ENCODE data around the gene DYRK2. TPM values are rescaled to one million over a fixed set of nuclear protein-coding genes. Genes with fewer than 3 reads are reported as not detected.
A peak's percentile ranks its signal among the peaks of the same experiment; 100 is the strongest.
"Not testable (repeated sequence)": the region's sequence is repeated elsewhere in the genome, so short reads cannot be mapped to it uniquely, and the experiment has no call there.

DYRK2 gene
- polyA plus RNA-seq, 1 donor, result 59.5 TPM

GRCh38 chr12:67669934-67670631 is 21.5 kb downstream of the DYRK2 start:
- no peak for DNase-seq (ENCODE audit: low read depth)

GRCh38 chr12:67671419-67671818 is 22.9 kb downstream of the DYRK2 start:
- no peak for DNase-seq (ENCODE audit: low read depth)

- no peak for DNase-seq (ENCODE audit: low read depth)
Measured at GRCh38 chr12:67671892-67672291, 23.3 kb downstream of the DYRK2 start.

GRCh38 chr12:67672507-67672906 is 24.0 kb downstream of the DYRK2 start:
- DNase-seq (ENCODE audit: low read depth), result not testable (repeated sequence)

DNA sequence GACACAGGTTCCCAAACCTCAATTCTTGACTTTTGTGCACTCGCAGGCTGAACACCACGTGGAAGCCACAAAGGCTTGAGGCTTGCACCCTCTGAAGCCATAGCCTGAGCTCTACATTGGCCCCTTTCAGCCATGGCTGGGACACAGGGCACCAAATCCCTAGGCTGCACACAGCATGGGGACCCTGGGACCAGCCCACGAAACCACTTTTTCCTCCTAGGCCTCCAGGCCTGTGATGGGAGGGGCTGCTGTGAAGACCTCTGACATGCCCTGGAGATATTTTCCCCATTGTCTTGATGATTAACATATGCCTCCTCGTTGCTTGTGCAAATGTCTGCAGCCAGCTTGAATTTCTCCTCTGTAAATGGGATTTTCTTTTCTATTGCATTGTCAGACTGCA is 25.0 kb downstream of the DYRK2 start:
- DNase-seq (ENCODE audit: low read depth), result not testable (repeated sequence)

GRCh38 chr12:67674417-67674816 is 25.9 kb downstream of the DYRK2 start:
- no peak for DNase-seq (ENCODE audit: low read depth)

GRCh38 chr12:67676624-67677023 is 28.1 kb downstream of the DYRK2 start:
- no peak for DNase-seq (ENCODE audit: low read depth)

GRCh38 chr12:67677166-67677565 is 28.6 kb downstream of the DYRK2 start:
- no peak for DNase-seq (ENCODE audit: low read depth)

DNA sequence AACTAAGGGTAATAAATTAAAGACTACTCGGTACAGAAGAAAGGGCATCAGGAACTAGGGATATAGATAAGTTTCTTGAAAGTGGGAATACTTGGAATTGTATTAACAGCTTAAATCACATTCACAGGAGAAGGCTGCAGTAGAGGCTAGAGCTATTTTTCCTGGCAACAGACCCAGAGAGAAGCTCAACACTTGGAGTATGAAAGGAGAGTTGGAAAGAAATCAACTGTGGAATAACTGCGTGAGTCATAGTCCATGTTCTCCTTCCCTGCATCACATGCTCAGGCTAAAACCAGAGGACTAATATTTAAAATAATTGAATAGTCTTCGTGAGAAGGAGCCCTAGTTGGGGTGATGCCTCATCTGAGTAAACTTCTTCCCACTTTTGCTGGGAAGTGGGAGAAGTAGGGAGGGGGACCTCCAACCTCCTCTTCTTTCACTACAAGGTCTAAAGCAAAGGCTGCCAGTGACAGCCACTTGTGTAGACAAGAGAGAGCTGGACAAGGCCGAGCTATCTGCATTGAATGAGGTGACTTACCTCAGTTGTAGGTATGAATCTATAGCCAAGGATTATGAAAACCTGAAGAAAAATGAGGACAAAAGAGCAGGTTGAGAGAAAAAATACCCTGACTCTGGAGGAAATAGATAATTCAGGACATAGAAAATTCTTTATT is 32.7 kb downstream of the DYRK2 start:
- peak; percentile 84 for DNase-seq (ENCODE audit: low read depth)

GRCh38 chr12:67681941-67682620 is 33.5 kb downstream of the DYRK2 start:
- no peak for DNase-seq (ENCODE audit: low read depth)

- no peak for DNase-seq (ENCODE audit: low read depth)
Measured at GRCh38 chr12:67689385-67689784, 40.8 kb downstream of the DYRK2 start.

GRCh38 chr12:67690656-67691055 is 42.1 kb downstream of the DYRK2 start:
- no peak for DNase-seq (ENCODE audit: low read depth)

- DNase-seq (ENCODE audit: low read depth), result no peak
Measured at GRCh38 chr12:67691220-67691619, 42.7 kb downstream of the DYRK2 start.

DNA sequence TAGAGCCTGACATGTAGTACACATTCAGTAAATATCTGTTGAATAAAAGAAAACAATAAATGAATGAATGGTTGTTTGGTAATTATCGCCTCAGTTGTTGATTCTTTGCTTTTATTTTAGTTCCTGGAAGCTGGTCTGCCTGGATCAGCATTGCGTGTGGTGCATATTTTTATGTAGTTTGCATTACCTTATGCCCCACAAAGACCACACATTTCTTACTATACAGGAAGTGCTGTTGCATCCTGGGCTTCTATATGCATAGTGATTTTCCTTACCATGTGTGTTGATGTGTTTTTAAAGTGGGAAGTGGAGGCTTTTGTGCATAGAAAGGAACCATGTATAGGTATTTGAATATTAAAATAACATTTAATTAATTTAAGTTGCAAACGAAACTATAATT is 43.6 kb downstream of the DYRK2 start:
- DNase-seq (ENCODE audit: low read depth), result no peak

DNA sequence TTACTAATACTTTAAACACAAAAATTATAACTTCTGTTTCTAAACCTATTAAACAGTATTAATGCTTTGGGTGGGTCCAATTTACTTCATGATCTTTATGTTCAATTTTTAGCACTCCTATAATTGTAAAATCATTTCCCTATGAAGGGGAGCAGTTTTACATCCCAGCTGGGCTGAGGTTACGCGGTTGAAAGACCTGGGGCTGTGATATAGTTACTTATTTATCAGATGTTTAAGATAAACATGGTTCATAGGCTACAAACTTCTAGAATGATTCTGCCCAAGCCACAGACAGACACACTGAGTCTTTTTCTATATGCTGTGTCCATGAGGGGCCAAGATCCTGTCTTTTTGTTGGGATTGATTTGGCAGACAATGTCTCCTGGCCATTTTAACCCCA is 44.4 kb downstream of the DYRK2 start:
- no peak for DNase-seq (ENCODE audit: low read depth)

GRCh38 chr12:67693894-67694293 is 45.3 kb downstream of the DYRK2 start:
- no peak for DNase-seq (ENCODE audit: low read depth)

DNA sequence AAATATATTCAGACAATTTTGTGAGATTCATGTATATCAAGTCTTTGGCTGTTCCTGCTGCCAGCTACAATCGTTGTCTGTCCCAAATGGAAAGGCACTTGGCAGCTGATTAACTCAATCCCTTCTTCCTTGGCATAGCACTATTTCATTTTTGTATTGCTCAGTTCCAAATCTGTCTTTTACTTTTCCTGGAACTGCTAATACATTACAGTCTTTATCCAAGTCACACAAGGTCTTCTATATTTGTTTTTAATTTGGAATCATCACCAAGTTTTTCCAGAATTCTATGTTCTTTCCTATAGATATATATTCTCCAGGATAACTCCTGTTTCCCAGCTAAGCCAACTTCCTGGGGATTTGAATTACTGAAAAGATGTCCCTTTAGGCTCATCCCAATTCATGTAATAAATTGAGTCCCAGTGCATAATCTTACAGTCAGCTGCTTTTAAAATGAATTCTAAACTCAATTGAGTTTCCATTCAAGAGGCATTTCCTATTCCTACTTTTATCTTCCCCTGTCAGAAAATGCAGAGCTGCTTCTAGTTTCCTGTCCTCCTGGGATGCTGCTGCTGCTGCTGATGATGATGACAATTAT is 45.9 kb downstream of the DYRK2 start:
- no peak for DNase-seq (ENCODE audit: low read depth)

GRCh38 chr12:67695974-67696373 is 47.4 kb downstream of the DYRK2 start:
- DNase-seq (ENCODE audit: low read depth), result no peak

GRCh38 chr12:67697443-67697842 is 48.9 kb downstream of the DYRK2 start:
- DNase-seq (ENCODE audit: low read depth), result no peak

DNA sequence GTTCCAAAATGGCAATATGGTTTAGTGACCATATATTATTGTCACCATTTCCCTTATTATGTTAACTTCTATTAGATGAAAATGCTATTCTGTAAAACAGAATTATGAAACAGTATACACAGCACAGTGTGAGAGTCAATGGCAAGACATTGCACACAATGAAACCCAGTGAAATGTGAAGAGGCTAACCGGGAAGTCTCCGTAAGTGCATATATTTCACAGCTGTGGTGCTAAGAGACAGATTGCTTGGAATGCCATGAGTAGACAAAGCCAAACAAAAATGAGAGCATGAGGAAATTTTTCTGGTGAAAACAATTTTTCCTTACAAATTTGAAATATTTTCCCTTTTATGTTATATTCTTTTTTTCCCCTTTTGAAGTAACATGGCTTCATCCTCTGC is 49.4 kb downstream of the DYRK2 start:
- no peak for DNase-seq (ENCODE audit: low read depth)

DNA sequence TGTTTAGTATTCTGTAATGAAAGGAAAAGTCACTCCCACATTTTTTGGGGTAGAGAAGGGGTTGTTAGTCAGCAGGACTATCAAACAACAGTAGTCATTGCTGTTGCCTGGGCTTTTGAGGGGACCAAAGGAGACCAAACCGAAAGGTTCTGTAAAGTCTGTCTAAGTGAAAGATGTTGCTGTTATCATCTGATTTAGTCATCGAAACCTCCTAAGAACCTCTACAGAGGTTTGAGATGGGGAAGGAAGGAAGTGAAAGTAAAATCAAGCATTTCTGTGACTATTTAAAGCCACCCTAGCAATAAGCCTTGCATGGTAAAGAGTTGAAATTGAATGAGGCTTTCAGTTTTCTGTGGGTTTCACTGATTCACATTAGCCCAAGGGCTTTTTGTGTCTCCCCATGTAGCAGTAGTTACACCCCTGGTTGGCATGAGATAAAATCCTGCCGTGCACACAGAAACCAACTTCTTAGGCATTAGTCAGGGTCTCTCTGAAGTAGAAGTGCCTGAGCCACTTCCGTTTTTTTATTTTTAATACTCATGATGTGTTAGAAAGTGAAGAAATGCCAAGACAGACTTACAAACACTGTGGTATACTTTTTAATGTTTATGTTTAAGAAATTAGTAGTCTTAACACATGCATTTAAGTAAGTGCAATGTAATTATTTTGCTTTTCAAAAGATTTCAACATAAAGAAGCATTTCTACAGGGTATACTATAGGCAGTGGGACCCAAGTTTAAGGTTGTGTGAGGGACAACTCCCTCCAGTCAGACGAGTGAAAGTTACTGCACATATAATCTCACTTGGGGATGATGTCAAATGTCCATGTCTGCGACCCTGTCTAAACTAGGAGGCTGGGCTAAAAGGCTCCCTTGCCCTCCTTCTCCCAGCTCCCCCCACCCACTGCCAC is 50.4 kb downstream of the DYRK2 start:
- no peak for DNase-seq (ENCODE audit: low read depth)

GRCh38 chr12:67701121-67701520 is 52.6 kb downstream of the DYRK2 start:
- no peak for DNase-seq (ENCODE audit: low read depth)

All from forelimb muscle (tissue), 1 donor.